Right ventricle myocardium inferior (tissue), 1 donor: ENCODE results near the gene DNAJB6. TPM values are rescaled to one million over a fixed set of nuclear protein-coding genes. Genes with fewer than 3 reads are reported as not detected.

ENCODE experiments used
- ATAC-seq: fragments of 200-7000 bp; cut with Tn5 transposase; one replicate; pipeline ENCODE4 v1.9.1; 2020; ENCODE audit warnings: mild to moderate bottlenecking, moderate library complexity
- DNase-seq: peaks from one replicate; pipeline ENCODE4 v3.0.0; 2021; ENCODE audit errors: missing footprints
- intact Hi-C: fragments of 100-400 bp; cut with DNase I; formaldehyde crosslinking; loops from one replicate; pipeline ENCODE4 v1.11.0; 2022
- total RNA-seq: library from RNA; stranded (reverse); fragmentation: NEBNext Ultra II Directional; extraction: Animal tissue kit (Norgen Biotek cat#: 25700); gene quantifications from one replicate; pipeline ENCODE4 v1.2.1, GENCODE V29; 2021
- donor health status: DM: no; HTN: yes; CAD: no; lungs with severe emphysema.

DNAJB6 gene
- total RNA-seq, 1 donor from 2014 or later, result 195 TPM

DNA sequence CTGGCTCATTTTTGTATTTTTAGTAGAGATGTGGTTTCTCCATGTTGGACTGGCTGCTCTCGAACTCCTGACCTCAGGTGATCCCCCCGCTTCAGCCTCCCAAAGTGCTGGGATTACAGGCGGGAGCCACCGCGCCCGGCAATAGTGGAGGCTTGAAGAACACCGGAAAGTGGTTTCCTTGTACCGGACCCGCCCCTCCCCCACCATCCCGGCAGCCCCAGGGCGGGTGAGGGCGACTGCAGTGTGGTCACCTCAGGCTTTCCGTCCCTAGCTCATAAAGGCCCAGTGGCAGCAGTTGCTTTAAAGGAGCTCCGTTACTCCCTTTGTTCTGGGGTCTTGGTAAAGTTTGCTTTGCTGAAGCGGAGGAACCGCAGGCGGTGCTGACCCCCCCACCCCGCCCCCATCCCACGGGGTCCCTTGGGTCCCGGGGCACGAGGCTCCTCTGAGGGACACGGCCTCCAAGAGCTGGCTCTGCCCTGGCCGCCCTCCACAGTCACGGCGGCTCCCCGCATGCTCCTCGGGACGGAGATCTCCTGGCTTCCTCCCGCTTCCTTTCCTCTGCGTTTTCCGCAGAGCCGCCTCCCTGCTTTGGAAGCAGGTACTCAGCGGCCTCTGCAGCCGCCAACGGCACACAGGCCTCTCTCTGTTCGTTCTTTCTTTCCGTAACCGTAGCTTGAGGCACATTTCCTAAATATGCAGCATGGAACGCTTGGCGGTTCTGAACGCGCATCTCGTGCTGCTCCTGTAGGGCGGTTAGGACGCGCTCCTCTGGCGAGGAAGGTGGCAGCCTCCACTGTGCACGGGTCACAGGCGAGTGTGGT lies 77.3 kb downstream of the DNAJB6 start:
- intact Hi-C loops, result no loop called here
- ATAC-seq (no peak), DNase-seq (no peak)

DNA sequence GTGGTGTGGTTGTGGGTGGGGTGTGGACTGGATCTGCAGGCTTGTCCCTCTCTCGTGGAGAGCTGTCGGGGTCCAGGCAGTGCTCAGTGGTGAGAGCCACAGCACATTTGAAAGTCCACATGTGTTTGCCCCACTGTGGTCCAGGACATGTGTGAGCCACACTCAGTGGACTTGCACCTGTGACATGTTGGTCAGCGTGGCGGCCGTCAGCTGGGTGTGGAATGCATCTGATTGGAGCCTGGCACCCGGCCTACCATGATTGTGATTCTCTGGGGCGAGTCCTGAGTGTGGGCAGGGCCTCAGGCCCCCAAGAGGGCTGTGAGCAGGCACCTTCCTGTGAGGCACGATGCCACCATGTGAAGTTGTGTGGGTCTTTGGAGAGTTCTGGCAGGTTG lies 77.9 kb downstream of the DNAJB6 start:
- intact Hi-C loops, result no loop called here
- DNase-seq (no peak), ATAC-seq (no peak)

DNA sequence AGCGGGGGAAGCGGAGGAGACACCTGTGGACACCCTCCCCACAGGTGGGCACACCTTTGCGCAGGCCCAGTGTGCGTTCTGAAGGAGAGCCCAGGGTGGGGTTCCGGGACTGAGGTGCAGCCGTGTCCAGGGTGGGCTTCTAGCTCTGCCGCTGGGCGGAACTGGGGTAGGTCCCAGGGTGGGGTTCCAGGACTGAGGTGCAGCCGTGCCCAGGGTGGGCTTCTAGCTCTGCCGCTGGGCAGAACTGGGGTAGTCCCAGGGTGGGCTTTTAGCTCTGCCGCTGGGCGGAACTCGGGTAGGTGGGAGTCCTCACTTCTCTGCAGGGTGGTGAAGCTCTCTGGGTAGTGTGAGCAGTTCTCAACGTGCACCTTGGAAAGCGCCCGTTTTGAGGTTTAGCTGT lies 78.7 kb downstream of the DNAJB6 start:
- intact Hi-C loops, result no loop called here
- no peak for DNase-seq

DNA sequence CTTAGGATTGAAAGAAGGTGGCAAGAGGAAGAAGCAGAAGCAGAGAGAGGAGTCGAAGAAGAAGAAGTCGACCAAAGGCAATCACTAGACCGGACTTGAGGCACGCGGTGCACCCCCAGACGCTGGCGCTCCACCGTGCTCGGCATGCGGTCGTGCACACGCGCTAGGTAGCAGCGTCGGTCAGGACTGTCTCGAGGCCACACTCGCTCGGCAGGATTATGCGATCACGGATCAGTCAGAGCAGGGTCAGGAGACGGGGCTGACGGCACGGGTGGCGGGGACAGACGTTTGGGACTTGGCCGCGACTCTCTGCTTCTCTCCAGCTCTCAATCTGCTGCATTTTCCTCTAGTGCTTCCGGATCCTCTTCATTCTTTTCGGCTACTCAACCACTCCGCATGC lies 79.2 kb downstream of the DNAJB6 start:
- no peak for ATAC-seq
- DNase-seq, result no peak
- intact Hi-C loops, result no loop called here

More for the DNA sequence above, 78.7 kb downstream of the DNAJB6 start:
- ATAC-seq, result no peak

DNA sequence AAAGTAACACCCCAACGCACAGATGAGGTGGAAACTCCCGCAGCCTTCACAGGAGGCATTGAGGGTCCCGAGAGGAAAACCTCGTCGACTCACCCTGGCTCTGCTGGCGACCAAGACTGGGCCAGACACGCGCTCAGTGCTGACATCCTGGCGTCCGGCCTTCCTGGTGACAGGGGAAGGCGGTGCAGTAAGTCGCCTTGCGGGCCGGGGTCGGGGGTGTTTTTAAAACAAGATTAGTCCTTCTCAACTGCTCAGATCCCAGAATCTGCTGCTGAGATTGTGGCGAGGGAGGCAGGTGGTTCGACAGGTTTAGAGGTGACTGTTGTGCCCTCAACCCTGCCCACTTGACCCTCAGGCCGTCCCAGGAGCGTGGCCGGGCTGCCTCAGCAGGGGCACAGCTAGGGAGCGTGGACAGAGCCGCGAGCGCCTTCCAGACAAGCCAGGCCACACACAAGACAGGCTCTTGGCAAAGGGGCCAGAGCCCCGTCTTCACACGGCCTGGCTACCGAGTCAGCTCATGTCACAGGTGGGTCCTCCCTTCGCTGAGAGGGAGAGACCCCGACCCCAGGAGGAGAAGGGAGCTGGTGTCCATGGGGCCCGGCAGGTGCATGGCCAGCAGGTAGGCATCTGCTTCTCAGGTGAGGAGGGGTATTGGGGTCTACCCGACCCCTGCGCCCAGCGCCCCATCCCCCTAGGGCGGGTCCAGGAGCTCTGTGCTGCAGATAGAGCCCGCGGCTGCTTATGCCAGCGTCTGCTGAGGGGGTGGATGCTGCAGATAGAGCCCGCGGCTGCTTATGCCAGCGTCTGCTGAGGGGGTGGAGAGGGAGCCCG lies 81.6 kb downstream of the DNAJB6 start:
- no peak for DNase-seq
- no peak for ATAC-seq
- intact Hi-C loops, result no loop called here

DNA sequence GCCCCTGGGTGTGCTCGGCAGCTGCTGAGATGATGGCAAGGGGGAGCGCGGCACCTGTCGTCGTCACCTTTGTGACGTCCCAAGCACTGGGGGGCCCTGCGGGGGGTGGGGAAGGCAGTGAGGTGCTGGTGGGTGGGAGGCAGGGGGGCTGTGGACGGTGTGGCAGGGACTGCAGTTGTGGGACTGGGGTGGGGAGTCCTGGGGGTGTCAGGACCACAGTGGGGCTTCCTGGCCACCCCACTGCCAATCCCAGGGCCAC lies 82.2 kb downstream of the DNAJB6 start:
- ATAC-seq, result no peak
- peak; percentile 63 for DNase-seq
- intact Hi-C loops, result no loop called here

DNA sequence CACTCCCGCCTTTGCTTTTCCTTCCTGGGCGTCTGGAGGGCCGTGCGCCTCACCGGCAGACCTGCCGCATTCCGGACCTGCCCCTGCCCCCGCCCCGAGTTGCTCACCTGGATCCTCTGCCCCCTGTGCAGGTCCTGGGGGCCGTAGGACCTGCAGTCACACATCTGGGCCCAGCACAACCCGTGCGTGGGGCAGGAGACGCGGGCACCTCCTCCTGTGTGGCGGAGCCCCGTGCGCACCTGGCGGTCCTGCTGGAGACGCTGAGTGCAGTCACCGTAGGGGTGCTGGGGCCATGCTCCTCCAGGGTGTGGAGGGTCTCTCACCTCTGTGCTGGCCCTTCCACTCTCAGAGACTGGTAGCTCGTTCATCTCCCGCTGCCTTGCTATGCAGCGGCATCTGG lies 85.5 kb downstream of the DNAJB6 start:
- intact Hi-C loops, result no loop called here
- DNase-seq (no peak), ATAC-seq (no peak)

DNA sequence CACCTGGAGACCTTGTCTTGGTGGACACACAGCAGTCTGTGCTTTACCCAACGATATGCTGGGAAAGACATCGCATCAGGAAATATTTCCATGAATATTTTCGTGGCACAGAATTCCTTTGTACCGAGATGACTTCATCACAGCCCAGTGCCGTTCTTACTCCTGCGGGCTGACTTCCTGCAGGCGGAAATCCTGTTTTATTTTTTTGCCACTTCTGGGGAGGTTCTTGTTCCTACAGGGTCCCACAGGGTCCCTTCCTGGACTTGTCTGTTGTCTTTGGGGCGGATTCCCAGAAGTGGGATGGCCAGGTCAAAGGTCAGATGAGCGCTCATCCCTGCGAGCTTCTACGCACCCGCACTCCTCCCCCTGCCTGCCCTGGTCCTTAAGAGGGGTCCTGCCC lies 86.5 kb downstream of the DNAJB6 start:
- ATAC-seq, result no peak
- intact Hi-C loops, result no loop called here
- no peak for DNase-seq

DNA sequence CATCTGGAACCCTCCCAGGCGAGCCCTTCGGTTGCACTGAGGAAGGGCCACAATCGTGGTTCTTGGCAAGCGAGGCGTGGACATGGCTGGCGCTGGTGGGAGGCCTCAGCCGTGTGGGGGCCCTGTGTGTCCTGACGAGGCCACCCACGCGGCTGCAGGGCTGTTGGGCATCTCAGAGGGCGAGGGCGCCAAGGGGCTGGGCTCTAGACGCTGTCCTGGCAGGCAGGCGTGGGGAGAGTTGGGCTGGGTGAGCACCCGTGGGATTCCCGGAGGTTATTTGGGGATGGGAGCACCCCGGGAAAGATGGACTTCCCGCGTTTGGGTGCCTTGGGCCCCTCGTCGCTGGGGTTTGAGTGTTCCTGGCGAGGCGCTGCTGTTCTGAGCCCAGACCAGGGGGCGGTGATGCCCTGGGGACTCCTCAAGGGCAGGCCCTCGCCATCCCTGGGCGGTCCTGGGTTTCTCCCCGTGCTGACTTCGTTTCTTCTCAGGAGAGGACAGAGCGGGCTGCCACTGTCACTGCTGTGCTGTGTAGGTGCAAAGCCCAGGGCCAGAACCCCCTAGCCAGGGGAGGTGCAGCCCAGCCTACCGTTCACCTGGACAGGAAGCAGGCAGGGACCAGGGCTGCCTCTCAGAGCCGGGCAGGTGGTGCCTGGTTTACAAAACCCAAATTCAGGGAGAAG lies 87.2 kb downstream of the DNAJB6 start:
- intact Hi-C loops, result no loop called here
- DNase-seq, result peak; percentile 67
- no peak for ATAC-seq

DNA sequence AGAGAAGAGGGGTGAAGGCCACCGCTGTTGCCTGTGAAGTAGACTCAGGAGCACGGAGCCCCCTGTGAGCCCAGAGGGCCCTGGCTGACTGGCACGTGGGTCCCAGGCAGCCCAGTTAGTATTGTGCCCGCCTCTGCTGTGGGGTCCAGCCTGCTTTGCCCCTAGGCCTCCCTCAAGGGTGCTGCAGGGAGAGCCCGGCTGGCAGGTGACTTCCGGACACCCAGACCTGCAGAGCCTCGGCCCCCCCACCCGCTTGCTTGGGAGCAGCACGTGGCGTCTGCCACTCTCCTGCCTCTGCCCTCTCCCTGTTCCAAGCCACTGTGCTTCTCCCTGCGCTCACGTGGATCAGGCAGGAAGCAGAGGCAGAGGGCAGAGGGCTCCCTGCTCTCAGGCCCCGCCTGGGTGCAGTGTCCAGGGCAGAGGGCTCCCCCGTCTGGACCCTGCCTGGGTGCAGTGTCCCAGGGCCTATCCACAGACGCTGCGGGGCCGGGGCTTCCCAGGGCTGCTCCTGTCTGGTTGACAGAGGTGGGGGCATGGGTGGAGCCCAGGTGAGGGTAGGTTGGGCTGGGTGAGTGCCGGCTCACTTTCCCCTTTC lies 88.4 kb downstream of the DNAJB6 start:
- ATAC-seq (peak; percentile 8), DNase-seq (peak; percentile 64)
- intact Hi-C loops, result no loop called here

DNA sequence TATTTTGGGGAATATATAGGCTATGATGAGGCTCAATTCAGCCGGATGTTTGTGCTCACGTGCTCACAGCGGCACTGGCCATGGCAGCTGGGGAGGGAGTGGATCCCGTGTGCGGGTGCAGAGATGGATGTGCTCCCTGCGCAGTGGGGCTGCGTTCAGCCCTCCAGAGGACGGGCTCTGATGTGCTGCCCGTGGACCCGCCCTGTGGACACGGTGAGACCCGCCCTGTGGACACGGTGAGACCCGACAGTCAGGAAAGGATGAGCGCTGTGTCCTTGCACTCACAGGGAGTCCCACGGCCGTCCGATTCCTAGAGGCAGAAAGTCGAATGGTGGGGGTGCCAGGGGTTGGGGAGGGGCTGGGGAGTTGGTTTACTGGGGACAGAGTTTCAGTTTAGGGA lies 89.0 kb downstream of the DNAJB6 start:
- ATAC-seq, result no peak
- intact Hi-C loops, result no loop called here
- no peak for DNase-seq

DNA sequence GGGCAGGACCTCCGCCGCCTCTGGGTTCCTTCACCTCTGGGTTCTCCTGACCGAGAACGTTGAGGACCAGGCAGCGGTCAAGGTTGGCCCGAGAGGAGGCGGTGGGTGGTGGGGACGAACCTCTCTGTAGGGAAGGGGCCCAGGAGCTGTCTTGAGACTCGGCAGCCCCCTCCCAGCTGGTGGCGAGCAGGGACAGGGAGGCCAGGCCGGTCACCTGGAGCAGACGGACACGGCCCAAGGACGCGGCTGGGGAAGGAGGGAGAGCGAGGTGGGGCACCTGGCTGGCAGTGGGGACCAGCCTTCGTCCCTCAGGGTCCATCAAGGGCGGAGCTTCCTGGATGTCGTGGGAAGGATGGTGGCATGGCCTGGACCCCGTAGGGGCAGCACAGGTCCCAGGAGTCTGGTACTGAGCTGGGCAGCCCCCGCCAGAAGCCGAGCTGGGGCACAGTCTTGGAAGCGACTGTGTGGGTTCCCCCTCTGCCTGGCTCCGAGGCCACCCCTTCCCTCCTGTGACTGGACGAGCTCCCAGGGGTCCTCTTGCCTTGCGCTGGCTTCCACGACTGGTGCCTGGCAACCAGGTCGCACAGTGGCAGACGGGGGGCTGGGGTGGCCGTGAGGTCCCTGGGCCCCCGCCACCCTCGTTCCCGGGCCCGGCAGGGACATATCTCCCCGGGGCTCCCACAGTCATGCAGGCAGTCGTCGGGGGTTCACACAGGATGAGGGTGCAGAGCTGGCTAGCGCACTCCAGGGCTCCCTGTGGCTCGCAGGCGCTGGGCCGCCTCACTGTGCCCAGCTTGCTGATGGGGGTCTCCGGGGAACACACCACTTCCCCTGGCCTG lies 89.9 kb downstream of the DNAJB6 start:
- intact Hi-C loops, result no loop called here
- DNase-seq, result peak; percentile 67

DNA sequence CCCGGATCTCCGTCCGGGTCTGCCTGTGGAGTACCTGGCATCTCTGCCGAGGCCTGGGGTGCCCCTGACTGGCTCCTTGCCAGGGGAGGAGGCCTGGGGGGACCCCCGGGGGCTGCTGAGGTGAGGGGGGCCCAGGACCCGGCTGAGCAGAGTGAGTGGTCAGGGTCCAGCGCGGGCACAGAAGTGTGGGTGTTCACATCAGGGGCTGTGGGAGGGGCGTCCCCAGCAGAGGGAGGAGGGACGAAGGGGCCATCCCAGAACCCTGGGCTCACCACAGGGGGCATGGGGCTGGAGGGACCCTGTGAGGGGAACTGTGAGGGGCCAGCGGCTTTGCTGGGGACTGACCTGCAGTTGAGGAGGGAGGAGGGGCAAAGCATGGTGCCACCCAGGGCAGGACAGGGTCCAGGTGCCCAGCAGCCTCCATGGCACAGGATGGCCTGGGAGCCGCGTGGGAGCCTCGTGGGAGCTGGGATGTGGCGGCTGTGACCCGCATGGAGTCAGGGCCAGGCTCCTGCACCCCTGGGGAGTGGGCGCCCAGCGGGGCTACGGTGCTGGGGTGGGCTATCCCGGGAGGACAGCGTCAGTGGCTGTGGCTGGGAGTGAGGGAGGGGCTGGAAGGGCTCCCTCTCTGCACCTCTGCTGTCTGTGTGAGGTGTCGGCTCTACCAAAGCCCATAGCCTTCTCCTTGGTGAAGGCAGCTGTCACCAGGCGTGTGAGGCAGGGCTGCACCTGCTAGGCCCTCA lies 91.2 kb downstream of the DNAJB6 start:
- ATAC-seq (no peak), DNase-seq (peak; percentile 65)
- intact Hi-C loops, result no loop called here

More for the DNA sequence above, 89.9 kb downstream of the DNAJB6 start:
- no peak for ATAC-seq

DNA sequence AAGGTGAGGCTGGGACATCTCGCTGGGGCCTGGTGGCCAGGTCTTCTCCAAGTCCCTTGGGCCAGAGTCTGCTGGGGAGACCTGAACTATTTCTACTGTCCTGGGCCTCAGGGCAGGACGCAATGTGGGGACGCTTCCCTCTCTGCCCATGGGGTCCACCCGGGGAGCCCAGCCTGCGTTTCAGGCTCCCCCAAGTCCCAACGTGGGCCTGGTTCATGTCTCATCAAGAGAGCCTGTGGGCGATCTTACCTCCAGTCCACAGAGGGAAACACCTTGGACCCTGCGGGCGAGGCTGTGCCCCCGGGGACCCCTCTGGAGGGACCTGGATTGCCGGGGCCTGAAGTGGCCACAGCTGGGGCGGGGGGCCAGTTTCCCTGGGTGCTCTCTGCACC lies 91.7 kb downstream of the DNAJB6 start:
- intact Hi-C loops, result no loop called here
- no peak for ATAC-seq

DNA sequence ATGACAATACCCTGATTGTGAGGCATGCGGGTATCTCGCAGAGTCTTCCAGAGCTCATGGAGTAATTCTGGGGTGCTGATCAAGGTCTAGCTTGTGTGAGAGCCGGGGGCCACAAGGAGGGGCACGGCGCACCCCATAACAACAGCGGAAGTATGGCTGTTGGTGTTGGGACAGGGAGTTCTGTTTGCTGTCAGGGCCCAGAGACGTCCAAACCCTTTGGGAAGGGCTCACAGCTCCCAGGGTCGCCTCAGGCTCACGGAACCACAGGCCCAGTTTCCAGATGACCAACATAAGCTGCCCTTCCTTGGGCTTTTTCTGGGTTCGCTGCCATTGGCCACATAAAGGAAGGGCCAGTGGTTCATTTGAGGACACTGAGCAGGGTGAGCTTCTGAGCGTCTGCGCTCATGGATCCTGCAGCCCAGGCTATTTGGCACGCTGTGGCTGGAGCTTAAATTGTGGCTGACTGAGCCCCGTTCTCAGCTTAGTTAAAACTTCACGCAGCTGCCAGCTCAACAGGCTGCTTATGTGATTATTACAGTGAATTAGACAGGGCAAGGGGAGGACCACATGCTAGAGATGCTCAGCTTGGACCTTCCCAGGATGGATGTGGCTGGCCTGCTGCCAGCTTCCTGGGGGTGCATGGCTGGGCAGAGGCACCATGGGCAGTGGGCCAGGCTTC lies 92.3 kb downstream of the DNAJB6 start:
- no peak for ATAC-seq

More for the DNA sequence above, 91.7 kb downstream of the DNAJB6 start:
- DNase-seq, result no peak

DNA sequence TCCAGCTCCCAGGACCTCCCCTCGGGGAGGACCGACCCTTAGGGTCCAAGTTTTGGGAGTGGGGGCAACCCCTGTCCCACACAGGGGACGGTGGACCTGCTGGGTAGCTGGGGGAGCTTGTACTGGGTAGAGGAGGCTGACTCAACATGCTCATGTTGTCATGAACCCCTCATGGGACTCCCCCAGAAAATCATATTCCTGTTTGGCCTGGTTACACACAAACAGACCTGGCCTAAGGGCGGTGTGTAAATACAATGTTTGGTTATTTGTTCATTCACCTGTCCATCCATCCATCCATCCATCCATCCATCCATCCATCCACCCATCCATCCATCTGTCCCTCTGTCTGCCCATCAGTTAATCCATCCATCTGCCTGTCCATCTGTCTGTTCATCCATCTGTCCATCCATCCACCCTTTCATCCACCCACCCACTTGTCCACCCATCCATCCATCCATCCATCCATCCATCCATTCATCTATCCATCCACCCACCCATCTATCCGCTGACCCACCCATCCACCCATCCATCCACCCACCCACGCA lies 92.9 kb downstream of the DNAJB6 start:
- ATAC-seq, result no peak
- intact Hi-C loops, result loop anchor here (5.0 kb wide), 2 partner anchors 448 to 978 kb away; no protein-coding TSS in a partner anchor
- no peak for DNase-seq

More for the DNA sequence above, 92.3 kb downstream of the DNAJB6 start:
- no peak for DNase-seq
- intact Hi-C loops, result no loop called here

DNA sequence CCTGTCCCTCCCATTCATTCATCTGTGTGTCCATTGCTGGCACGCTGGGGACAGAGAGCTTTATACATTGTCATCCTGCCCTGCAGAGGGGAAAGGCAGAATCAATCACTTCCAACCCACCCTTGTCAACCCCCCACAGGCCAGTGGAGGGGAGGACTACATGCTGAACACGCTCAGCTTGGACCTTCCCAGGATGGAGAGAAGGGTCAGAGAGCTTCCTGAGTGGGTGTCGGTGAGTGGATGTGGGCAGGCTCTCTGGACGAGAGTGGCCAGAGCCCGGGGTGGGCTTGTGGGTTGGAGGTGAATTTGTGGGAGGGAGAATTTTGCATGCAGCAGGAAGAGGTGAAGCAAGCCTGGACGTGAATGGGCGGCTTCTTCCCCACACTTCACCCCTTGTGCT lies 93.9 kb downstream of the DNAJB6 start:
- intact Hi-C loops, result loop anchor here (5.0 kb wide), 2 partner anchors 447 to 977 kb away; no protein-coding TSS in a partner anchor
- ATAC-seq, result no peak
- no peak for DNase-seq
